ENCODE measurements around the gene ZC3H4.

GRCh38 chr19:47073574-47073973 lies 40.0 kb downstream of the ZC3H4 start:
- TF ChIP-seq CTCF (IDR thresholded peaks at IDR 0.05) (no peak), EZH2 (IDR thresholded peaks at IDR 0.05; ENCODE audit: borderline replicate concordance, insufficient read depth, low read depth, low read length, poor library complexity, severe bottlenecking) (no peak)
